ENCODE measurements around the gene BAG5.

The BAG5 gene

DNA sequence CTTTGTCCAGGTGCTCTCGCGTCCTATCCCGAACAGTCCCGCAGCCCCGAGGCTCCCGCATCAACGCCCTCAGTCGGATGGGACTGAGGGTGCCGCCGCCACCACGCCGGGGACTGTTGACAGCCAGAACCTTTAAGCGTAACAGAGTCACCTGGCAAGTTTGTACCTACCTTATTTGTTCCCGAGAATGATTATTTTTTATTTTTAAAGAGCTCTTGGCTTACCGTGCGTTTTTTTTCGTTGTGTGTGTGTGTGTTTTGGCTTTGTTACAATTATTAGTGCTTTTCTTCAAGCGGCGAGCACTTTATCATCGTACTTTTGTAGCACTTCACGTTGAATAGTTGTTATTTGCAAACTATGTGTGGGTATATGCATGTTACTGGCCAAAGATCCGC lies 766 bp upstream of the BAG5 start:
- H3K9ac ChIP-seq (ENCODE audit: low read length), result peak overlapping the region; percentile 91
- H3K27me3 ChIP-seq (ENCODE audit: insufficient read depth, low read length, poor library complexity), result no peaks in the 10 kb centered on the region
- H3K4me1 ChIP-seq (ENCODE audit: control insufficient read depth, low read depth, low read length), result no peaks in the 10 kb centered on the region
- H4K5ac ChIP-seq (ENCODE audit: low read length), result no peak overlapping the region
- H3K79me2 ChIP-seq (ENCODE audit: control insufficient read depth, insufficient read depth, low read length), result peaks cover 66% of the 10 kb centered on the region
- no peak overlapping the region for H2AK5ac ChIP-seq (ENCODE audit: low read length)
- peaks cover 9% of the 10 kb centered on the region for H3K36me3 ChIP-seq (ENCODE audit: control insufficient read depth, insufficient read depth, low read length)
- no peak overlapping the region for H3K27ac ChIP-seq (ENCODE audit: low read depth, low read length)
- no peak overlapping the region for H2BK5ac ChIP-seq (ENCODE audit: low read length)
- no peak overlapping the region for H3K4ac ChIP-seq (ENCODE audit: low read depth, low read length)
- H3K79me1 ChIP-seq (ENCODE audit: low read length), result peaks cover 29% of the 10 kb centered on the region
- no peak overlapping the region for H3K23ac ChIP-seq (ENCODE audit: low read length)
- no CpG with 5 or more reads among the region's 22 CpGs for WGBS (ENCODE audit: extremely low coverage, insufficient coverage, low lambda C conversion rate)
- H3K4me3 ChIP-seq (ENCODE audit: low read length), result peak overlapping the region; percentile 97
- H3K18ac ChIP-seq (ENCODE audit: low read length), result no peak overlapping the region
- peak overlapping the region; percentile 98 for H3K56ac ChIP-seq (ENCODE audit: low read length)
- no peak overlapping the region for H4K8ac ChIP-seq (ENCODE audit: low read depth, low read length)
- DNase-seq, result no peak
- H3K4me2 ChIP-seq (ENCODE audit: low read length), result peak overlapping the region; percentile 99
- no peak overlapping the region for H2BK15ac ChIP-seq (replicated peaks; ENCODE audit: low read depth)
- no peak overlapping the region for H2BK120ac ChIP-seq (ENCODE audit: low read depth, low read length)

DNA sequence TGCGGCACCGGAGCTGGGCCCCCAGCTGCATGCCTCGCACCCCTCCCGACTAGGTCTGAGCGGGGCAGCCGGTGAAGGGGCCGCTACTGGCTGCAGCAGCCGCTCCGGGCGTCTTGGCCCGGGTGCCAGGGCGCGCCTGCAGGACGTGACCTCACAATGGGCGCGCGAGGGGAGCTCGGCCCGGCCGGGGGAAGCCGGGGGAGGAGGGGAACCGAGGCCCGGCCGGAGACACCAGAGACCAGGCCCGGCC lies 353 bp downstream of the BAG5 start:
- no CpG with 5 or more reads among the region's 25 CpGs for WGBS (ENCODE audit: extremely low coverage, insufficient coverage, low lambda C conversion rate)
- Histone ChIP-seq H3K79me2 (ENCODE audit: control insufficient read depth, insufficient read depth, low read length) (peaks cover 59% of the 10 kb centered on the region), H3K56ac (ENCODE audit: low read length) (peak overlapping the region; percentile 98)

DNA sequence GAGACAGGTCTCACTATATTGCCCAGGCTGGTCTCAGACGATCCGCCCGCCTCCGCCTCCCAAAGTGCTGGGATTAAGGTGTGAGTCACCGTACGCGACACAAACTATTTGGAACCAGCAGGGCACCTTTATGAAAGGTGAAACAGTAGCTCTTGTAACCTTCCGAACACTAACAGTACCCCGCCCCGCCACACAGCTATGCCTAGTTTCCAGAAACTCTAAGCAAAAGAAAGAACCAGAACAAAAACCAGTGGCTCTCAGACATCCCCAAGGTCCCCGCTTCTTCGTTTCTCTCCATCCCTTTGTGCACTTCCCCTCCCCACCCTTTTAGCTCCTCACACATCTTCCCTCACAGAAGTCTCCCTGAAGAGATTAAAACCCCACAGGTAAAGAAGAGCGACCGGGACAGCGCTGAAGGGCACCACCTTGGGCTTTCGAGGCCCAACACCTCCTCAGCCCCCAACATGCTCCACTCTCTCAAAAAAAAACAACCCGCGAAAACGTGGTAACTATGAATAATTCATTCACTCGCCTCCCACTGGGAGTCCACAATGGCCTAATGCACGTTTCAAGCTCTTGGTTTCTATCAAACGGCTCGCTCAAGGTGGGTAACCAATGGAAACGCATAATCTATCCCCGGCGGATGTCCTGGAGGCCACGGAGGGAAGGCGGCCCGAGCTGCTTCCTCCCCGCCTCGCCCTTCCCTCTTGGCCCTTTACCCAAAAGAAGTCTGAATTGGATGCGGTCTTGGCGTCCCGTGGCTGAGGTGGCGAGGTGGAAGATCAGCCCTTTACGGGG lies 877 bp downstream of the BAG5 start:
- Histone ChIP-seq H3K23ac (ENCODE audit: low read length) (no peak overlapping the region), H3K56ac (ENCODE audit: low read length) (peak overlapping the region; percentile 98), H3K4me1 (ENCODE audit: control insufficient read depth, low read depth, low read length) (no peaks in the 10 kb centered on the region), H4K5ac (ENCODE audit: low read length) (no peak overlapping the region), H3K27me3 (ENCODE audit: insufficient read depth, low read length, poor library complexity) (no peaks in the 10 kb centered on the region), H2AK5ac (ENCODE audit: low read length) (no peak overlapping the region), H3K4me2 (ENCODE audit: low read length) (peak overlapping the region; percentile 82), H3K18ac (ENCODE audit: low read length) (peak overlapping the region; percentile 52), H3K36me3 (ENCODE audit: control insufficient read depth, insufficient read depth, low read length) (peaks cover 9% of the 10 kb centered on the region), H3K79me2 (ENCODE audit: control insufficient read depth, insufficient read depth, low read length) (peaks cover 56% of the 10 kb centered on the region), H3K4me3 (ENCODE audit: low read length) (peak overlapping the region; percentile 95), H3K9ac (ENCODE audit: low read length) (peak overlapping the region; percentile 97), H3K4ac (ENCODE audit: low read depth, low read length) (no peak overlapping the region), H2BK120ac (ENCODE audit: low read depth, low read length) (no peak overlapping the region), H3K27ac (ENCODE audit: low read depth, low read length) (peak overlapping the region; percentile 87), H4K8ac (ENCODE audit: low read depth, low read length) (no peak overlapping the region), H2BK15ac (replicated peaks; ENCODE audit: low read depth) (no peak overlapping the region), H3K79me1 (ENCODE audit: low read length) (peaks cover 23% of the 10 kb centered on the region), H2BK5ac (ENCODE audit: low read length) (no peak overlapping the region)
- DNase-seq, result peak; percentile 72
- WGBS (ENCODE audit: extremely low coverage, insufficient coverage, low lambda C conversion rate), result no CpG with 5 or more reads among the region's 36 CpGs

More for the DNA sequence above, 353 bp downstream of the BAG5 start:
- peak overlapping the region; percentile 52 for H3K18ac ChIP-seq (ENCODE audit: low read length)
- no peak overlapping the region for H2BK5ac ChIP-seq (ENCODE audit: low read length)
- H3K36me3 ChIP-seq (ENCODE audit: control insufficient read depth, insufficient read depth, low read length), result peaks cover 9% of the 10 kb centered on the region
- H2BK15ac ChIP-seq (replicated peaks; ENCODE audit: low read depth), result no peak overlapping the region
- no peaks in the 10 kb centered on the region for H3K4me1 ChIP-seq (ENCODE audit: control insufficient read depth, low read depth, low read length)
- no peak overlapping the region for H2AK5ac ChIP-seq (ENCODE audit: low read length)
- no peak overlapping the region for H2BK120ac ChIP-seq (ENCODE audit: low read depth, low read length)
- DNase-seq, result no peak
- H4K5ac ChIP-seq (ENCODE audit: low read length), result no peak overlapping the region
- H3K23ac ChIP-seq (ENCODE audit: low read length), result no peak overlapping the region
- H3K9ac ChIP-seq (ENCODE audit: low read length), result peak overlapping the region; percentile 97
- no peak overlapping the region for H4K8ac ChIP-seq (ENCODE audit: low read depth, low read length)
- H3K27ac ChIP-seq (ENCODE audit: low read depth, low read length), result peak overlapping the region; percentile 87
- peak overlapping the region; percentile 95 for H3K4me3 ChIP-seq (ENCODE audit: low read length)
- no peaks in the 10 kb centered on the region for H3K27me3 ChIP-seq (ENCODE audit: insufficient read depth, low read length, poor library complexity)
- no peak overlapping the region for H3K4ac ChIP-seq (ENCODE audit: low read depth, low read length)
- H3K79me1 ChIP-seq (ENCODE audit: low read length), result peaks cover 23% of the 10 kb centered on the region
- peak overlapping the region; percentile 82 for H3K4me2 ChIP-seq (ENCODE audit: low read length)

DNA sequence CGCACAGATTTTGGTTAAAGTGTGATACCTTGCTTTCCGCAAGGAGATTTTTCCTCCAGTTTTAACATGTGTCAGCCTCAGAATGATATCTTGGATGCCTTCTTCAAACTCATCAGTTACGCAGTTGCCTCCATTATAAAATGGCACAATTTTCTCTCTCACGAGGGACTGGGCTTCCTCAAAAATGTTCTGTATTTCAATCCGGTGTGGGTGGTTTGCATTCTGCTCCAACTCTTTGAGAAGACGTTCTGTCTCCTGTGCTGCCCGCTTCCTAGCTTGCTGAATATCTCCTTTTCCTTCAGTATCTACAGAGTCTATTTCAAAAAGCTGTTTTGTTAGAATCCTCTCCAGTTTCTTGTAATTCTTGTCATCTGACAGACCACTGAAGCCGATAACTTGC lies 1.8 kb downstream of the BAG5 start:
- Histone ChIP-seq H4K5ac (ENCODE audit: low read length) (no peak overlapping the region), H3K79me1 (ENCODE audit: low read length) (peaks cover 22% of the 10 kb centered on the region), H3K18ac (ENCODE audit: low read length) (no peak overlapping the region), H3K4me1 (ENCODE audit: control insufficient read depth, low read depth, low read length) (no peaks in the 10 kb centered on the region), H2BK15ac (replicated peaks; ENCODE audit: low read depth) (no peak overlapping the region), H2BK5ac (ENCODE audit: low read length) (no peak overlapping the region), H3K27ac (ENCODE audit: low read depth, low read length) (no peak overlapping the region), H3K4ac (ENCODE audit: low read depth, low read length) (no peak overlapping the region), H3K23ac (ENCODE audit: low read length) (no peak overlapping the region), H3K27me3 (ENCODE audit: insufficient read depth, low read length, poor library complexity) (no peaks in the 10 kb centered on the region), H2BK120ac (ENCODE audit: low read depth, low read length) (no peak overlapping the region), H2AK5ac (ENCODE audit: low read length) (no peak overlapping the region), H3K56ac (ENCODE audit: low read length) (no peak overlapping the region), H3K9ac (ENCODE audit: low read length) (peak overlapping the region; percentile 97), H4K8ac (ENCODE audit: low read depth, low read length) (no peak overlapping the region), H3K4me3 (ENCODE audit: low read length) (no peak overlapping the region), H3K79me2 (ENCODE audit: control insufficient read depth, insufficient read depth, low read length) (peaks cover 50% of the 10 kb centered on the region), H3K4me2 (ENCODE audit: low read length) (no peak overlapping the region), H3K36me3 (ENCODE audit: control insufficient read depth, insufficient read depth, low read length) (peaks cover 8% of the 10 kb centered on the region)
- no CpG with 5 or more reads among the region's 8 CpGs for WGBS (ENCODE audit: extremely low coverage, insufficient coverage, low lambda C conversion rate)
- DNase-seq, result no peak

DNA sequence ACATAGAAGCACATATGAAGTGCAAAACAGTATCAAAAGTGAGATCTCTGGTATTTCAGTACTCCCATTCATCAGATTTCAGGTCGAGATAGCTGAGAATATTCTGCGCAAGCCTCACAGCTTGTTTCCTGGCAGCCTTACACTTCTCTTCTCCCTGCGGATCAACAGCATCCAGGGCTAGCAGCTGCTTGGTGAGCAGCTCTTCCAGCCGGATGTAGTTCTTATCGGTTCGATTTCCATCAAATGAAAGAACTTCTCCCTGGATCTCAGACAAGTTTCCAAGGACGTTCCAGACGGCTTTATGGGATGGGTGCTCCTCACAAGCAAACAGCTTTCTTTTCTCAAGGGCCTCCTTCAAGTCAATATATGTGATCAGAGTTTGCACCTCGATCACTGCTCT lies 2.7 kb downstream of the BAG5 start:
- Histone ChIP-seq H3K4me2 (ENCODE audit: low read length) (no peak overlapping the region), H3K27me3 (ENCODE audit: insufficient read depth, low read length, poor library complexity) (no peaks in the 10 kb centered on the region), H3K27ac (ENCODE audit: low read depth, low read length) (no peak overlapping the region), H3K18ac (ENCODE audit: low read length) (no peak overlapping the region), H4K8ac (ENCODE audit: low read depth, low read length) (no peak overlapping the region), H4K5ac (ENCODE audit: low read length) (no peak overlapping the region), H3K36me3 (ENCODE audit: control insufficient read depth, insufficient read depth, low read length) (peaks cover 8% of the 10 kb centered on the region), H3K79me2 (ENCODE audit: control insufficient read depth, insufficient read depth, low read length) (peaks cover 49% of the 10 kb centered on the region), H3K4ac (ENCODE audit: low read depth, low read length) (no peak overlapping the region), H2AK5ac (ENCODE audit: low read length) (no peak overlapping the region), H3K56ac (ENCODE audit: low read length) (no peak overlapping the region), H3K23ac (ENCODE audit: low read length) (no peak overlapping the region), H2BK15ac (replicated peaks; ENCODE audit: low read depth) (no peak overlapping the region), H3K79me1 (ENCODE audit: low read length) (peaks cover 22% of the 10 kb centered on the region), H3K4me3 (ENCODE audit: low read length) (no peak overlapping the region), H3K9ac (ENCODE audit: low read length) (no peak overlapping the region), H2BK5ac (ENCODE audit: low read length) (no peak overlapping the region), H2BK120ac (ENCODE audit: low read depth, low read length) (no peak overlapping the region), H3K4me1 (ENCODE audit: control insufficient read depth, low read depth, low read length) (no peaks in the 10 kb centered on the region)
- no peak for DNase-seq
- WGBS (ENCODE audit: extremely low coverage, insufficient coverage, low lambda C conversion rate), result no CpG with 5 or more reads among the region's 9 CpGs
